ENCODE measurements around the gene ITGA11.

The ITGA11 gene

GRCh38 chr15:68284616-68285258 lies 147.2 kb downstream of the ITGA11 start:
- Mint-ChIP-seq H3K27ac (peak overlapping the region; percentile 34), H3K4me1 (ENCODE audit: low read depth) (peaks cover 82% of the 10 kb centered on the region), H3K4me3 (peak overlapping the region; percentile 51), H3K9me3 (ENCODE audit: low read depth) (no peaks in the 10 kb centered on the region), H3K36me3 (peaks cover 14% of the 10 kb centered on the region), H3K27me3 (no peaks in the 10 kb centered on the region)

GRCh38 chr15:68283401-68283800 lies 148.6 kb downstream of the ITGA11 start:
- H3K9me3 Mint-ChIP-seq (ENCODE audit: low read depth) = no peaks in the 10 kb centered on the region
- no peaks in the 10 kb centered on the region for H3K27me3 Mint-ChIP-seq
- peaks cover 14% of the 10 kb centered on the region for H3K36me3 Mint-ChIP-seq
- H3K27ac Mint-ChIP-seq = no peak overlapping the region
- no peak overlapping the region for H3K4me3 Mint-ChIP-seq
- peaks cover 79% of the 10 kb centered on the region for H3K4me1 Mint-ChIP-seq (ENCODE audit: low read depth)

DNA sequence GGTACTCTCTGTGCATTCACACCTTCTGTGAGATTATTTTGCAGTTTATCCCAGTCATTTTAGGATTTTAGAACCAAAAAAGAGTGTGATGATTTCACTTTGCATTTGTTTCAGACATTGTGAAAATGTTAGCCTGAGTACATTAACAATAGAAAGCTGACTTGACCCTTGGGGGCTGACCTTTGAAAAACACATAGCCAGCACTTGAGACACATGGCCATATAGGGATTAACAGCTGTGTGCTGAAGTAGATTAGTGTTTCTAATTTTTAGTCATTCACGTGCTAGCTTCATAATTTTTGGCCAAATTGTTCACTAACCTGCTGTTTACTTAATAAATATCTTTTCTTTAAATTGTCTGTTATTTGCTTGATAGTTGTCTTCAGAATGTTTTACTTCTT lies 151.0 kb downstream of the ITGA11 start:
- H3K4me3 Mint-ChIP-seq = peak overlapping the region; percentile 97

GRCh38 chr15:68279779-68280753 lies 151.9 kb downstream of the ITGA11 start:
- peak overlapping the region; percentile 64 for H3K27ac Mint-ChIP-seq
- H3K27me3 Mint-ChIP-seq = no peaks in the 10 kb centered on the region
- no peaks in the 10 kb centered on the region for H3K9me3 Mint-ChIP-seq (ENCODE audit: low read depth)
- peak overlapping the region; percentile 97 for H3K4me3 Mint-ChIP-seq
- peaks cover 65% of the 10 kb centered on the region for H3K4me1 Mint-ChIP-seq (ENCODE audit: low read depth)
- peaks cover 11% of the 10 kb centered on the region for H3K36me3 Mint-ChIP-seq

More for the DNA sequence above, 151.0 kb downstream of the ITGA11 start:
- Mint-ChIP-seq H3K4me1 (ENCODE audit: low read depth) (peaks cover 72% of the 10 kb centered on the region), H3K9me3 (ENCODE audit: low read depth) (no peaks in the 10 kb centered on the region), H3K27ac (peak overlapping the region; percentile 64), H3K36me3 (peaks cover 12% of the 10 kb centered on the region), H3K27me3 (no peaks in the 10 kb centered on the region)

GRCh38 chr15:68278595-68279405 lies 153.2 kb downstream of the ITGA11 start:
- Mint-ChIP-seq H3K27ac (peak overlapping the region; percentile 91), H3K27me3 (no peaks in the 10 kb centered on the region), H3K4me1 (ENCODE audit: low read depth) (peaks cover 56% of the 10 kb centered on the region), H3K36me3 (peaks cover 5% of the 10 kb centered on the region), H3K9me3 (ENCODE audit: low read depth) (no peaks in the 10 kb centered on the region), H3K4me3 (peak overlapping the region; percentile 97)

DNA sequence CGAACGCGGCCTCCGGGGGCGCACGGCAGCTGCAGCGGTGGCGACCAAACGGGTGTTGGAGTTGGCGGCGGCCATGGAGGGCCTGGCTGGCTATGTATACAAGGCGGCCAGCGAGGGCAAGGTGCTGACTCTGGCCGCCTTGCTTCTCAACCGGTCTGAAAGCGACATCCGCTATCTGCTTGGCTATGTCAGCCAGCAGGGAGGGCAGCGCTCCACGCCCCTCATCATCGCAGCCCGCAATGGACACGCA lies 153.7 kb downstream of the ITGA11 start:
- peak overlapping the region; percentile 91 for H3K27ac Mint-ChIP-seq
- H3K4me1 Mint-ChIP-seq (ENCODE audit: low read depth) = peaks cover 55% of the 10 kb centered on the region
- H3K4me3 Mint-ChIP-seq = peak overlapping the region; percentile 97
- H3K9me3 Mint-ChIP-seq (ENCODE audit: low read depth) = no peaks in the 10 kb centered on the region
- no peaks in the 10 kb centered on the region for H3K27me3 Mint-ChIP-seq
- H3K36me3 Mint-ChIP-seq = peaks cover 5% of the 10 kb centered on the region

DNA sequence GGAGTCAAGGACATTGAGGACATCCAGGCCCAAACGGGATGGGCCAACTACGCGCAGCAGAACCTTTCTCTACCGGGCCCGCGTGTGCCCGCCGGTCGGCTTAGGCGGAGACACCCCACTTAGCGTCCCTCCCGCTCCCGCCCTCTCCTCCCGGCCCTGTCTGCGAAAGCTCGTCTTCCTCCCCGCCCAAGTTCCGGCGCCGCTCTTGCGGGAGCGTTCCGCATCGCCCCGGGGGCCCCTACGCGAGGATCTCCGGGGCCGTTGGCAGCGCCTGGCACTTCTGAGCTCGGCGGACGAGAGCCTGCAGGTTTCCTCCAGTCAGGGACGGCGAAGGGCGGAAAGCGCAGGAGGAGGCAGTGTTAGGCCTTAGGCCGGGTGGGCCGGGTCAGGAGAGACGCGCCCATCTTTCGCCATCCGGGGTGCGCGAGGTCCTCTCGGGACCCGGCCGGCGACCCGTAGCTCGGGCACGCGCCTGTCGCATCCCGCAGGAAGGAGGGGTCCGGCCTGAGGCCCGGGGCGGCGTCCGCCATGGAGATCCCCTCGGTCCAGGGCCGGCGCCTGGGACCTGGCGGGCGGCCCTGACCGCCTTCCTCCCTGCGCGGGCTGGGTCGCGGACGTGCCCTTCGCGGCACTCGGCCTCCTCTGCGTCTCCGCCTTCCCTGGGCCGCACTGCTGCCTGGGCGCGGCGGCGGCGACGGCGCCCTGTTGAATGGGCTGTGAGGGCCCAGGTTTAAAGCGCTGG lies 154.2 kb downstream of the ITGA11 start, which contains the start of gene FEM1B:
FEM1B (plus strand) TSS at position 143 of the 742 bp plus-strand sequence. CDS start 673 bp downstream, outside the sequence.
- Mint-ChIP-seq H3K27ac (peak within 1 kb of the TSS; percentile 98), H3K4me3 (peak within 1 kb of the TSS; percentile 97), H3K27me3 (no peaks in the 10 kb centered on the region), H3K36me3 (peaks cover 5% of the 10 kb centered on the region), H3K4me1 (ENCODE audit: low read depth) (peaks cover 53% of the 10 kb centered on the region), H3K9me3 (ENCODE audit: low read depth) (no peaks in the 10 kb centered on the region)

- Mint-ChIP-seq H3K9me3 (ENCODE audit: low read depth) (no peaks in the 10 kb centered on the region), H3K4me1 (ENCODE audit: low read depth) (peaks cover 47% of the 10 kb centered on the region), H3K27me3 (no peaks in the 10 kb centered on the region)
Observed at GRCh38 chr15:68277131-68277602, 154.8 kb downstream of the ITGA11 start.

DNA sequence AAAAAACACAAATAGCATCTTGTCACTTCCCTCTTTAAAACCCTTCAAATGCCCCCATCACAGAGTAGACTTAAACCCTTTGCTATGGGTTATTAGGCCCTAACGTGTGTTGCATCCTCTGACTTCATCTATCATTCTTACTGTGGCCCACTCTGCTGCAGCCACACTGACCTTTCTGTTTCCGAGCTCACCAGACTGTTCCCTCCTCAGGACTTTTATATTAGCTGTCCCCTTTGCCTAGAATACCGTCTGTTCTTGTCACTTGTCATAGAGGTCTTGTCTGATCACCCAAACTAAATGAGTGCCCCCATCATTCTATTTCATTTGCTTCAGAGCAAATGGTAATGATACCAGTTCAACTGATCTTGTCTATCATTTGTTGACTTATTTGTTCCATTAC lies 155.3 kb downstream of the ITGA11 start:
- peak overlapping the region; percentile 98 for H3K27ac Mint-ChIP-seq
- H3K4me1 Mint-ChIP-seq (ENCODE audit: low read depth) = peaks cover 42% of the 10 kb centered on the region
- H3K27me3 Mint-ChIP-seq = no peaks in the 10 kb centered on the region
- no peaks in the 10 kb centered on the region for H3K9me3 Mint-ChIP-seq (ENCODE audit: low read depth)
- peaks cover 5% of the 10 kb centered on the region for H3K36me3 Mint-ChIP-seq
- peak overlapping the region; percentile 89 for H3K4me3 Mint-ChIP-seq

More at GRCh38 chr15:68277131-68277602, 154.8 kb downstream of the ITGA11 start:
- H3K27ac Mint-ChIP-seq = peak overlapping the region; percentile 98
- peak overlapping the region; percentile 89 for H3K4me3 Mint-ChIP-seq
- peaks cover 5% of the 10 kb centered on the region for H3K36me3 Mint-ChIP-seq

- no peak overlapping the region for H3K27ac Mint-ChIP-seq
- H3K4me3 Mint-ChIP-seq = no peak overlapping the region
- peaks cover 2% of the 10 kb centered on the region for H3K36me3 Mint-ChIP-seq
- no peaks in the 10 kb centered on the region for H3K27me3 Mint-ChIP-seq
- H3K9me3 Mint-ChIP-seq (ENCODE audit: low read depth) = no peaks in the 10 kb centered on the region
- peaks cover 28% of the 10 kb centered on the region for H3K4me1 Mint-ChIP-seq (ENCODE audit: low read depth)
Observed at GRCh38 chr15:68275165-68275746, 156.7 kb downstream of the ITGA11 start.

DNA sequence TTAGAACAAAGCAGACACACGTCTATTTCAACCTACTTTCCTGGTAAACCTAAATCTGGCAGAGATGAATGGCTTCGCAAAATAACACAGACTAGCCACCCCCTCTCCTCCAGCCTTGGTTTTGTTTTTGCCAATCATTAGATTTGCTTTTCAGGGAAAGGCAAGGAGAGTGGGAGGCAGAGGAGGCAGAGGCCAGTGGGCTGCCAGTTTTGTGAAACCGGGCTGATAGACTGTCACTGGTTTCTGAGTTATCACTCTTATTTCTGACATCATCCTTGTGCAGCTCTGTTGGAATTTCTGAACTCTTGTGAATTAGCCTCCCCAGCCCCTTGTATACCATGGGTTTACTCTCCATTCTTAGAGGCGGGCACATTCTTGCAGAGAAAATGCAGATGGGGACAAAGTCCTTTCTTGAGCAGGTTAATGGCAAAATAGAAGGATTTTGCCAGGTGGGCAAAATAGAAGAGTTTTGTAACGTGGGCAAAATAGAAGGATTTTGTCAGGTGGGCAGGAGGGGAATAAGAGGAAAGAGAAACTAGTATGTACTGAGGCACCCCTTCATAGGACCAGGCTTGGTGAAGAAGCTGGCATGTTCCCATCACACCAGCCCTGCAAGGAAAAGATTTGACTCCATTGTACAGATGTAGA lies 157.6 kb downstream of the ITGA11 start:
- H3K4me1 Mint-ChIP-seq (ENCODE audit: low read depth) = peaks cover 19% of the 10 kb centered on the region
- H3K27ac Mint-ChIP-seq = peak overlapping the region; percentile 1
- H3K27me3 Mint-ChIP-seq = no peaks in the 10 kb centered on the region
- no peaks in the 10 kb centered on the region for H3K9me3 Mint-ChIP-seq (ENCODE audit: low read depth)
- H3K36me3 Mint-ChIP-seq = no peaks in the 10 kb centered on the region
- H3K4me3 Mint-ChIP-seq = no peak overlapping the region

- no peak overlapping the region for H3K27ac Mint-ChIP-seq
- H3K4me3 Mint-ChIP-seq = no peak overlapping the region
- H3K4me1 Mint-ChIP-seq (ENCODE audit: low read depth) = peaks cover 13% of the 10 kb centered on the region
- H3K27me3 Mint-ChIP-seq = peaks cover under 1% of the 10 kb centered on the region
- no peaks in the 10 kb centered on the region for H3K9me3 Mint-ChIP-seq (ENCODE audit: low read depth)
- H3K36me3 Mint-ChIP-seq = no peaks in the 10 kb centered on the region
Observed at GRCh38 chr15:68272721-68273271, 159.2 kb downstream of the ITGA11 start.

DNA sequence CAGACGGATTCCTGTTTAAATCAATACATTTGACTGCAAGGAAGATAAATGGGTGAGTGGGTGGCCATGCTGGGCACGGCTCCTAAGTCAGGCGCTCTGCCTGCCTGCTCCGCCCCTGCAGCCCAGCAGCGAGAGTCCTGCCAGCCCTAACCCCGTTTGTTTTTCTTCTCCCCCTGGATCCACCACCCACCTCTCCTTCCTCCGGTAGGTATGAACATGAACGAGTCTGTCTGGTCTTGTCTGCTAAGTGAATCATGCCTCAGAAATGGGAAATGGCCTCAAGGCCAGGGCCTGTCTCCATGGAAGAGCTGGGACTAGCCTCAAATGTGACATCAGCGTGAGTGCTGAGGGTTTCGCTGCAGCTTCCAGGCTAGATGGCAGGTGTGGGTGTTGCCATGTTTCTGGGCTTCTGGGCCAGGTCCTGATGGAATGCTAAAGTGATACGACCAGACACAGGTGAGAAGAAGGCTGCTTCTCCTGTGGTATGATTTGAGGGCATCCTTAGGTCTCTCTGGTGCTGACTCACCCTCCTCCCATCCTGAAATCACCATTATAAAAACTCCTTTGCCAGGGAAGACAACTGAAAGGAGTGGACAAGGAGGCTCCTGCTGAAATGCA lies 160.0 kb downstream of the ITGA11 start:
- H3K36me3 Mint-ChIP-seq = no peaks in the 10 kb centered on the region
- peaks cover 9% of the 10 kb centered on the region for H3K4me1 Mint-ChIP-seq (ENCODE audit: low read depth)
- H3K27ac Mint-ChIP-seq = no peak overlapping the region
- H3K9me3 Mint-ChIP-seq (ENCODE audit: low read depth) = no peaks in the 10 kb centered on the region
- H3K4me3 Mint-ChIP-seq = no peak overlapping the region
- H3K27me3 Mint-ChIP-seq = peaks cover 3% of the 10 kb centered on the region

Data from activated naive CD8-positive, alpha-beta T cell (primary cell).